ENCODE results near the gene NKX6-2.
"Not testable (repeated sequence)": the region's sequence is repeated elsewhere in the genome, so short reads cannot be mapped to it uniquely, and the experiment has no call there.

Gene NKX6-2

GRCh38 chr10:132774181-132774901 is 11.6 kb downstream of the NKX6-2 start:
- TF ChIP-seq EZH2phosphoT487 (IDR thresholded peaks at IDR 0.05; ENCODE audit: borderline replicate concordance, low read length): no peak
- TF ChIP-seq, protein P1, sequence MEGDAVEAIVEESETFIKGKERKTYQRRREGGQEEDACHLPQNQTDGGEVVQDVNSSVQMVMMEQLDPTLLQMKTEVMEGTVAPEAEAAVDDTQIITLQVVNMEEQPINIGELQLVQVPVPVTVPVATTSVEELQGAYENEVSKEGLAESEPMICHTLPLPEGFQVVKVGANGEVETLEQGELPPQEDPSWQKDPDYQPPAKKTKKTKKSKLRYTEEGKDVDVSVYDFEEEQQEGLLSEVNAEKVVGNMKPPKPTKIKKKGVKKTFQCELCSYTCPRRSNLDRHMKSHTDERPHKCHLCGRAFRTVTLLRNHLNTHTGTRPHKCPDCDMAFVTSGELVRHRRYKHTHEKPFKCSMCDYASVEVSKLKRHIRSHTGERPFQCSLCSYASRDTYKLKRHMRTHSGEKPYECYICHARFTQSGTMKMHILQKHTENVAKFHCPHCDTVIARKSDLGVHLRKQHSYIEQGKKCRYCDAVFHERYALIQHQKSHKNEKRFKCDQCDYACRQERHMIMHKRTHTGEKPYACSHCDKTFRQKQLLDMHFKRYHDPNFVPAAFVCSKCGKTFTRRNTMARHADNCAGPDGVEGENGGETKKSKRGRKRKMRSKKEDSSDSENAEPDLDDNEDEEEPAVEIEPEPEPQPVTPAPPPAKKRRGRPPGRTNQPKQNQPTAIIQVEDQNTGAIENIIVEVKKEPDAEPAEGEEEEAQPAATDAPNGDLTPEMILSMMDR (IDR thresholded peaks at IDR 0.05; ENCODE audit: low read depth, low read length, poor library complexity, severe bottlenecking): no peak
- Histone ChIP-seq H3K27ac (ENCODE audit: low read depth, low read length) (no peak overlapping the region), H3K4me1 (ENCODE audit: control insufficient read depth, low read length) (no peaks in the 10 kb centered on the region), H3K4me2 (ENCODE audit: low read length) (no peak overlapping the region), H3K36me3 (ENCODE audit: control insufficient read depth, low read length) (no peaks in the 10 kb centered on the region), H4K20me1 (ENCODE audit: control insufficient read depth, insufficient read depth, low read depth, low read length) (no peaks in the 10 kb centered on the region), H3K79me2 (ENCODE audit: control insufficient read depth, low read length) (no peaks in the 10 kb centered on the region), H3K4me3 (ENCODE audit: low read length) (no peak overlapping the region), H3K9me2 (replicated peaks; ENCODE audit: control insufficient read depth, low read length) (no peaks in the 10 kb centered on the region), H3F3A (ENCODE audit: control insufficient read depth, insufficient read depth) (no peaks in the 10 kb centered on the region; the same call in 1 of the 2 replicates), H3K9me3 (ENCODE audit: control insufficient read depth, insufficient read depth, low read length) (peaks cover 38% of the 10 kb centered on the region), H3K27me3 (ENCODE audit: control insufficient read depth, low read length) (no peaks in the 10 kb centered on the region)

- not testable (repeated sequence) for H3K9me2 ChIP-seq (replicated peaks; ENCODE audit: control insufficient read depth, low read length); H3K27me3 ChIP-seq (ENCODE audit: control insufficient read depth, low read length); H4K20me1 ChIP-seq (ENCODE audit: control insufficient read depth, insufficient read depth, low read depth, low read length); H3K36me3 ChIP-seq (ENCODE audit: control insufficient read depth, low read length); H3K4me2 ChIP-seq (ENCODE audit: low read length); H3K4me1 ChIP-seq (ENCODE audit: control insufficient read depth, low read length); H3K79me2 ChIP-seq (ENCODE audit: control insufficient read depth, low read length); H3K27ac ChIP-seq (ENCODE audit: low read depth, low read length); H3F3A ChIP-seq (ENCODE audit: control insufficient read depth, insufficient read depth); H3K4me3 ChIP-seq (ENCODE audit: low read length)
- H3K9me3 ChIP-seq (ENCODE audit: control insufficient read depth, insufficient read depth, low read length): peaks cover 51% of the 10 kb centered on the region
Measured at GRCh38 chr10:132772816-132773215, 13.1 kb downstream of the NKX6-2 start.

DNA sequence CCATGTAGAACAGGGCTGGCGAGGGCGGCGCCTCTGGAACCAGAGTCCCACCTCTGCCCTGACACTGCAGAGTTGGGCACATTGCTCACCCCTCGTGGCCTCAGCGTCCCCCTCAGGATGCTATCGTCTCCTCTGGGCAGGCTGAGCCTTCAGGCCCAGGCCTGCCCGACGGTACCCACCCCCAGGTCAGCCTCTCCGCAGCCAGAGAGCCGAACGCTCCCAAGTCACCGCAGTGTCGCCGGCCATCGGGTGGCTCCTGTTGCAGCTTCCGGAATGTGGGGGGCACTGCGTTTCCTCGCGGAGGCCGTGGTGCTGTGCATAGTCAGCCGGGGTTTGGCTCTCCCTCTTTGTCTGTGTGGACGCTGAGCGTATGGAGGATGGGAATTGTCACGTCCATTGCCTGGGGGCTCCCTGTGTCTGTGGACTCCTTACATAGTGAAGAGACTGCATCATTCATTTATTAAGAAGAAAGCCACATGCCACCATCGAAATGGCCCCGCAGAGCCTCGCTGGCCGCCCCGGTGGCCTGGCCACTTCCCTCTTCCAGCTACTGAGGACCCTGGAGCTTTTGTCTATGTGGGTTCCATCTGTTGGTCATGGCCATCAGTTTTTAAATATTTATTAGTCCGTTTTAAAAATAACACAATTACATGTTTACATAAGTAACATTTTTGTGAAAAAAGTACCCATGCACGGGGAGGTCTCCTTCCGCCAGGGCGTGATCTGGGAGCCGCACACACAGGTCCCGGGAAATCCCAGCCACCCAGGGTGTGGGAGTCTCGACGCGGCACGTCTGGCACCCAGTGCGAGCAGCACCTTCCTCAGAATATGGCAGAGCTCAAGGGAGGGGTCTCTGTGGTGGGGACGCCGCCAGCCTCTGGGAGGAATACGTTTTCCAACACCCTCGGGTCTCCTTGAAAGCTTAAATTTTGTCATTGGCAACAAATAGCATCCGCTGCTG is 15.6 kb downstream of the NKX6-2 start:
- no peaks in the 10 kb centered on the region for H3K27me3 ChIP-seq (ENCODE audit: control insufficient read depth, low read length)
- no peak overlapping the region for H3K4me3 ChIP-seq (ENCODE audit: low read length)
- no peaks in the 10 kb centered on the region; the same call in 1 of the 2 replicates for H3F3A ChIP-seq (ENCODE audit: control insufficient read depth, insufficient read depth)
- no peaks in the 10 kb centered on the region for H3K4me1 ChIP-seq (ENCODE audit: control insufficient read depth, low read length)
- H3K36me3 ChIP-seq (ENCODE audit: control insufficient read depth, low read length): no peaks in the 10 kb centered on the region
- TF ChIP-seq EZH2phosphoT487 (IDR thresholded peaks at IDR 0.05; ENCODE audit: borderline replicate concordance, low read length): no peak
- TF ChIP-seq, protein P1 (IDR thresholded peaks at IDR 0.05; ENCODE audit: low read depth, low read length, poor library complexity, severe bottlenecking): no peak
- no peaks in the 10 kb centered on the region for H4K20me1 ChIP-seq (ENCODE audit: control insufficient read depth, insufficient read depth, low read depth, low read length)
- H3K79me2 ChIP-seq (ENCODE audit: control insufficient read depth, low read length): no peaks in the 10 kb centered on the region
- H3K9me2 ChIP-seq (replicated peaks; ENCODE audit: control insufficient read depth, low read length): no peaks in the 10 kb centered on the region
- H3K9me3 ChIP-seq (ENCODE audit: control insufficient read depth, insufficient read depth, low read length): peaks cover 66% of the 10 kb centered on the region
- H3K4me2 ChIP-seq (ENCODE audit: low read length): no peak overlapping the region
- H3K27ac ChIP-seq (ENCODE audit: low read depth, low read length): no peak overlapping the region

Measured in DOHH2 (cell line).